ENCODE measurements around the gene STON1. TPM values are rescaled to one million over a fixed set of nuclear protein-coding genes. Genes with fewer than 3 reads are reported as not detected.
"Not testable (repeated sequence)": the region's sequence is repeated elsewhere in the genome, so short reads cannot be mapped to it uniquely, and the experiment has no call there.

STON1 gene
- total RNA-seq, 1 donor from 2014 or later: 33.4 TPM

- Histone ChIP-seq H3K4me1 (no peaks in the 10 kb centered on the region), H3K4me3 (no peak within 1 kb of the TSS), H3K27me3 (ENCODE audit: low read depth) (peaks cover 5% of the 10 kb centered on the region), H3K9me3 (no peaks in the 10 kb centered on the region), H3K36me3 (no peaks in the 10 kb centered on the region), H3K27ac (no peak within 1 kb of the TSS)
- ATAC-seq (peak in 1 of 2 donors; percentile 29), DNase-seq (no peak)
- no peak for TF ChIP-seq CTCF (IDR thresholded peaks at IDR 0.05)
- intact Hi-C loops (cut with DNase I): no loop called here
These were observed 87.7 kb downstream of the STON1 start, which contains the start of gene GTF2A1L for GRCh38 chr2:48617618-48618017. GTF2A1L (plus strand) TSS chr2:48617856; CDS start chr2:48617875, 19 bp downstream.

GRCh38 chr2:48619526-48619925 is 89.6 kb downstream of the STON1 start:
- no peak for TF ChIP-seq CTCF (IDR thresholded peaks at IDR 0.05)
- H3K27ac ChIP-seq: no peak overlapping the region
- H3K4me1 ChIP-seq: no peaks in the 10 kb centered on the region
- H3K4me3 ChIP-seq: no peak overlapping the region
- intact Hi-C loops (cut with DNase I): no loop called here
- no peak for ATAC-seq
- no peak for DNase-seq
- peaks cover 5% of the 10 kb centered on the region for H3K27me3 ChIP-seq (ENCODE audit: low read depth)
- no peaks in the 10 kb centered on the region for H3K9me3 ChIP-seq
- no peaks in the 10 kb centered on the region for H3K36me3 ChIP-seq

GRCh38 chr2:48620604-48621003 is 90.7 kb downstream of the STON1 start:
- ATAC-seq (no peak), DNase-seq (no peak)
- Histone ChIP-seq H3K27ac (no peak overlapping the region), H3K9me3 (no peaks in the 10 kb centered on the region), H3K36me3 (no peaks in the 10 kb centered on the region), H3K4me3 (no peak overlapping the region), H3K4me1 (no peaks in the 10 kb centered on the region), H3K27me3 (ENCODE audit: low read depth) (peaks cover 5% of the 10 kb centered on the region)
- intact Hi-C loops (cut with DNase I): no loop called here
- TF ChIP-seq CTCF (IDR thresholded peaks at IDR 0.05): no peak

GRCh38 chr2:48622691-48623090 is 92.7 kb downstream of the STON1 start:
- H3K9me3 ChIP-seq; H3K36me3 ChIP-seq; H3K4me3 ChIP-seq; ATAC-seq; H3K27me3 ChIP-seq (ENCODE audit: low read depth); DNase-seq; H3K27ac ChIP-seq; H3K4me1 ChIP-seq; intact Hi-C loops (cut with DNase I): not testable (repeated sequence)

- intact Hi-C loops (cut with DNase I): no loop called here
- no peaks in the 10 kb centered on the region for H3K9me3 ChIP-seq
- no peak overlapping the region for H3K4me3 ChIP-seq
- DNase-seq (no peak), ATAC-seq (no peak)
- no peak for TF ChIP-seq CTCF (IDR thresholded peaks at IDR 0.05)
- H3K27me3 ChIP-seq (ENCODE audit: low read depth): no peaks in the 10 kb centered on the region
- no peak overlapping the region for H3K27ac ChIP-seq
- no peaks in the 10 kb centered on the region for H3K36me3 ChIP-seq
- H3K4me1 ChIP-seq: no peaks in the 10 kb centered on the region
These were observed 94.7 kb downstream of the STON1 start for GRCh38 chr2:48624696-48625095.

- DNase-seq (no peak), ATAC-seq (no peak)
- Histone ChIP-seq H3K4me1 (no peaks in the 10 kb centered on the region), H3K9me3 (no peaks in the 10 kb centered on the region), H3K27me3 (ENCODE audit: low read depth) (no peaks in the 10 kb centered on the region), H3K4me3 (no peak overlapping the region), H3K36me3 (no peaks in the 10 kb centered on the region), H3K27ac (no peak overlapping the region)
- intact Hi-C loops (cut with DNase I): no loop called here
- TF ChIP-seq CTCF (IDR thresholded peaks at IDR 0.05): no peak
These were observed 96.1 kb downstream of the STON1 start for GRCh38 chr2:48626047-48626446.

Measured in lower lobe of right lung (tissue), 2 donors.